Activated T-cell treated with anti-CD3 and anti-CD28 coated beads, Interleukin-2, amount 50 U/mL, for 24 hours (primary cell): Measurements from ENCODE around the gene RARRES2.
"Not testable (repeated sequence)": the region's sequence is repeated elsewhere in the genome, so short reads cannot be mapped to it uniquely, and the experiment has no call there.

ENCODE experiments used
- DNase-seq: peaks from one replicate; pipeline ENCODE4 v3.0.0-alpha.2; 2020
- H3K27ac Mint-ChIP-seq: 2 replicates; pipeline ENCODE4 v1.8.0; 2020; ENCODE audit warnings: mild to moderate bottlenecking, mixed read lengths
- H3K27me3 Mint-ChIP-seq: 2 replicates; pipeline ENCODE4 v1.8.0; 2020; ENCODE audit warnings: mixed read lengths
- H3K36me3 Mint-ChIP-seq: 2 replicates; pipeline ENCODE4 v1.8.0; 2020; ENCODE audit warnings: low read depth, mixed read lengths
- H3K4me1 Mint-ChIP-seq: 2 replicates; pipeline ENCODE4 v1.8.0; 2020; ENCODE audit warnings: low read depth, mixed read lengths
- H3K4me3 Mint-ChIP-seq: 2 replicates; pipeline ENCODE4 v1.8.0; 2020; ENCODE audit warnings: mild to moderate bottlenecking, moderate library complexity, mixed read lengths
- H3K9me3 Mint-ChIP-seq: 2 replicates; pipeline ENCODE4 v1.8.0; 2020; ENCODE audit warnings: mixed read lengths

Gene RARRES2

GRCh38 chr7:150314639-150315239, 26.7 kb downstream of the RARRES2 start:
- H3K27me3 Mint-ChIP-seq: no peaks in the 10 kb centered on the region
- no peaks in the 10 kb centered on the region for H3K9me3 Mint-ChIP-seq
- H3K4me3 Mint-ChIP-seq: no peak overlapping the region
- DNase-seq: no peak
- peaks cover 9% of the 10 kb centered on the region for H3K4me1 Mint-ChIP-seq
- H3K27ac Mint-ChIP-seq: no peak overlapping the region
- peaks cover 11% of the 10 kb centered on the region for H3K36me3 Mint-ChIP-seq

- Mint-ChIP-seq H3K4me1 (peaks cover 7% of the 10 kb centered on the region), H3K4me3 (no peak overlapping the region), H3K36me3 (peaks cover 11% of the 10 kb centered on the region), H3K9me3 (no peaks in the 10 kb centered on the region), H3K27me3 (no peaks in the 10 kb centered on the region), H3K27ac (no peak overlapping the region)
- no peak for DNase-seq
Observed at GRCh38 chr7:150313870-150314269, 27.6 kb downstream of the RARRES2 start.

- H3K9me3 Mint-ChIP-seq: no peaks in the 10 kb centered on the region
- H3K36me3 Mint-ChIP-seq: peaks cover 7% of the 10 kb centered on the region
- H3K27me3 Mint-ChIP-seq: no peaks in the 10 kb centered on the region
- no peak overlapping the region for H3K4me3 Mint-ChIP-seq
- H3K4me1 Mint-ChIP-seq: peaks cover 10% of the 10 kb centered on the region
- no peak for DNase-seq
- no peak overlapping the region for H3K27ac Mint-ChIP-seq
Observed at GRCh38 chr7:150313367-150313809, 28.0 kb downstream of the RARRES2 start.

- H3K27me3 Mint-ChIP-seq, H3K27ac Mint-ChIP-seq, DNase-seq, H3K36me3 Mint-ChIP-seq, H3K4me1 Mint-ChIP-seq, H3K4me3 Mint-ChIP-seq, H3K9me3 Mint-ChIP-seq: not testable (repeated sequence)
Observed at GRCh38 chr7:150312649-150313366, 28.6 kb downstream of the RARRES2 start.

GRCh38 chr7:150311711-150312110, 29.7 kb downstream of the RARRES2 start:
- no peaks in the 10 kb centered on the region for H3K9me3 Mint-ChIP-seq
- peaks cover 6% of the 10 kb centered on the region for H3K4me1 Mint-ChIP-seq
- H3K36me3 Mint-ChIP-seq: no peaks in the 10 kb centered on the region
- no peak overlapping the region for H3K27ac Mint-ChIP-seq
- no peak for DNase-seq
- no peaks in the 10 kb centered on the region for H3K27me3 Mint-ChIP-seq
- no peak overlapping the region for H3K4me3 Mint-ChIP-seq

- DNase-seq: no peak
- H3K4me3 Mint-ChIP-seq: no peak overlapping the region
Observed at GRCh38 chr7:150311146-150311545, 30.3 kb downstream of the RARRES2 start.

GRCh38 chr7:150308575-150308974, 32.9 kb downstream of the RARRES2 start:
- H3K27me3 Mint-ChIP-seq: no peaks in the 10 kb centered on the region
- peaks cover 9% of the 10 kb centered on the region for H3K4me1 Mint-ChIP-seq
- H3K4me3 Mint-ChIP-seq: no peak overlapping the region
- no peak for DNase-seq
- no peaks in the 10 kb centered on the region for H3K9me3 Mint-ChIP-seq
- no peak overlapping the region for H3K27ac Mint-ChIP-seq
- no peaks in the 10 kb centered on the region for H3K36me3 Mint-ChIP-seq

More at GRCh38 chr7:150311146-150311545, 30.3 kb downstream of the RARRES2 start:
- Mint-ChIP-seq H3K9me3 (no peaks in the 10 kb centered on the region), H3K36me3 (no peaks in the 10 kb centered on the region), H3K27me3 (no peaks in the 10 kb centered on the region), H3K4me1 (peaks cover 6% of the 10 kb centered on the region), H3K27ac (no peak overlapping the region)

GRCh38 chr7:150307904-150308303, 33.5 kb downstream of the RARRES2 start:
- no peak overlapping the region for H3K4me3 Mint-ChIP-seq
- peaks cover 9% of the 10 kb centered on the region for H3K4me1 Mint-ChIP-seq
- no peaks in the 10 kb centered on the region for H3K36me3 Mint-ChIP-seq
- H3K27me3 Mint-ChIP-seq: no peaks in the 10 kb centered on the region
- no peak overlapping the region for H3K27ac Mint-ChIP-seq
- no peaks in the 10 kb centered on the region for H3K9me3 Mint-ChIP-seq
- no peak for DNase-seq

- Mint-ChIP-seq H3K27ac (no peak overlapping the region), H3K4me3 (no peak overlapping the region), H3K4me1 (peaks cover 9% of the 10 kb centered on the region), H3K27me3 (no peaks in the 10 kb centered on the region), H3K9me3 (no peaks in the 10 kb centered on the region), H3K36me3 (no peaks in the 10 kb centered on the region)
- DNase-seq: no peak
Observed at GRCh38 chr7:150307129-150307528, 34.3 kb downstream of the RARRES2 start.

- H3K4me3 Mint-ChIP-seq, H3K27ac Mint-ChIP-seq, H3K9me3 Mint-ChIP-seq, H3K4me1 Mint-ChIP-seq, DNase-seq, H3K36me3 Mint-ChIP-seq, H3K27me3 Mint-ChIP-seq: not testable (repeated sequence)
Observed at GRCh38 chr7:150306377-150306776, 35.1 kb downstream of the RARRES2 start.

- H3K27ac Mint-ChIP-seq, H3K27me3 Mint-ChIP-seq, DNase-seq, H3K4me3 Mint-ChIP-seq, H3K9me3 Mint-ChIP-seq, H3K36me3 Mint-ChIP-seq, H3K4me1 Mint-ChIP-seq: not testable (repeated sequence)
Observed at GRCh38 chr7:150305903-150306284, 35.5 kb downstream of the RARRES2 start.

- H3K36me3 Mint-ChIP-seq, H3K27ac Mint-ChIP-seq, H3K4me3 Mint-ChIP-seq, H3K4me1 Mint-ChIP-seq, H3K27me3 Mint-ChIP-seq, H3K9me3 Mint-ChIP-seq, DNase-seq: not testable (repeated sequence)
Observed at GRCh38 chr7:150305259-150305902, 36.0 kb downstream of the RARRES2 start.

GRCh38 chr7:150304499-150305258, 36.8 kb downstream of the RARRES2 start:
- not testable (repeated sequence) for DNase-seq, H3K27me3 Mint-ChIP-seq, H3K27ac Mint-ChIP-seq, H3K9me3 Mint-ChIP-seq, H3K4me1 Mint-ChIP-seq, H3K4me3 Mint-ChIP-seq, H3K36me3 Mint-ChIP-seq

GRCh38 chr7:150302908-150303310, 38.5 kb downstream of the RARRES2 start:
- H3K27me3 Mint-ChIP-seq, H3K9me3 Mint-ChIP-seq, H3K4me3 Mint-ChIP-seq, DNase-seq, H3K36me3 Mint-ChIP-seq, H3K4me1 Mint-ChIP-seq, H3K27ac Mint-ChIP-seq: not testable (repeated sequence)

GRCh38 chr7:150297978-150298377, 43.5 kb downstream of the RARRES2 start:
- H3K9me3 Mint-ChIP-seq: not testable (repeated sequence)

More at GRCh38 chr7:150297978-150298377, 43.5 kb downstream of the RARRES2 start:
- not testable (repeated sequence) for H3K4me3 Mint-ChIP-seq, H3K4me1 Mint-ChIP-seq, H3K36me3 Mint-ChIP-seq, H3K27ac Mint-ChIP-seq, H3K27me3 Mint-ChIP-seq, DNase-seq
